Measurements from ENCODE around the gene SLC25A26. TPM values are rescaled to one million over a fixed set of nuclear protein-coding genes. Genes with fewer than 3 reads are reported as not detected.

SLC25A26 gene
- total and polyA plus RNA-seq, 3 experiments from 2014 or later = 18.9 to 38.4 (median 22.5) TPM

GRCh38 chr3:66426135-66426534 is 205.3 kb downstream of the SLC25A26 start:
- Mint-ChIP-seq H3K9me3 (peaks cover 5 to 24% (median 18%) of the 10 kb centered on the region in 5 donors), H3K36me3 (peaks cover 19 to 27% (median 23%) of the 10 kb centered on the region in 3 donors), H3K27me3 (no peaks in the 10 kb centered on the region), H3K4me1 (peaks cover 47 to 77% (median 71%) of the 10 kb centered on the region in 3 donors), H3K27ac (peak overlapping the region in 1 of 8 donors; percentile 45), H3K4me3 (no peak overlapping the region)
- ChIA-PET CTCF (no interaction called here), POLR2A (no interaction called here)
- Histone ChIP-seq H3K4me1 (ENCODE audit: insufficient read depth, low read length) (no peaks in the 10 kb centered on the region), H3K27ac (ENCODE audit: low read depth, low read length) (no peak overlapping the region), H3K9me3 (ENCODE audit: low read length) (no peaks in the 10 kb centered on the region), H3K4me3 (ENCODE audit: low read length) (no peak overlapping the region), H3K36me3 (ENCODE audit: insufficient read depth, low read length) (no peaks in the 10 kb centered on the region), H3K27me3 (ENCODE audit: insufficient read depth, low read length, poor library complexity, severe bottlenecking) (no peaks in the 10 kb centered on the region)
- DNase-seq = no peak

- H3K4me3 ChIP-seq (ENCODE audit: low read length) = no peak overlapping the region
- H3K36me3 ChIP-seq (ENCODE audit: insufficient read depth, low read length) = no peaks in the 10 kb centered on the region
- no peaks in the 10 kb centered on the region for H3K9me3 ChIP-seq (ENCODE audit: low read length)
- Mint-ChIP-seq H3K27ac (no peak overlapping the region), H3K27me3 (no peaks in the 10 kb centered on the region), H3K9me3 (peaks cover under 1 to 14% (median 9%) of the 10 kb centered on the region in 5 donors), H3K36me3 (peaks cover 13 to 27% (median 22%) of the 10 kb centered on the region in 3 donors), H3K4me1 (peaks cover 44 to 82% (median 77%) of the 10 kb centered on the region in 3 donors), H3K4me3 (no peak overlapping the region)
- CTCF ChIA-PET = interaction anchor here (1.0 kb wide), 1 partner anchor 55 kb away, joined by 4 read pairs; no protein-coding TSS in a partner anchor
- H3K27ac ChIP-seq (ENCODE audit: low read depth, low read length) = no peak overlapping the region
- no peaks in the 10 kb centered on the region for H3K27me3 ChIP-seq (ENCODE audit: insufficient read depth, low read length, poor library complexity, severe bottlenecking)
- POLR2A ChIA-PET = no interaction called here
- DNase-seq = no peak
- H3K4me1 ChIP-seq (ENCODE audit: insufficient read depth, low read length) = no peaks in the 10 kb centered on the region
Measured at GRCh38 chr3:66427352-66427751, 206.6 kb downstream of the SLC25A26 start.

- no peak overlapping the region for H3K4me3 Mint-ChIP-seq
- peaks cover 0 to 8% (median 3%) of the 10 kb centered on the region in 5 donors for H3K9me3 Mint-ChIP-seq
- Histone ChIP-seq H3K36me3 (ENCODE audit: insufficient read depth, low read length) (no peaks in the 10 kb centered on the region), H3K27ac (ENCODE audit: low read depth, low read length) (no peak overlapping the region), H3K27me3 (ENCODE audit: insufficient read depth, low read length, poor library complexity, severe bottlenecking) (no peaks in the 10 kb centered on the region), H3K9me3 (ENCODE audit: low read length) (no peaks in the 10 kb centered on the region), H3K4me1 (ENCODE audit: insufficient read depth, low read length) (no peaks in the 10 kb centered on the region), H3K4me3 (ENCODE audit: low read length) (no peak overlapping the region)
- DNase-seq = no peak
- no peak overlapping the region for H3K27ac Mint-ChIP-seq
- H3K4me1 Mint-ChIP-seq = peaks cover 41 to 78% (median 74%) of the 10 kb centered on the region in 3 donors
- ChIA-PET POLR2A (no interaction called here), CTCF (interaction anchor here (1.0 kb wide), 1 partner anchor 55 kb away, joined by 4 read pairs; no protein-coding TSS in a partner anchor)
- H3K27me3 Mint-ChIP-seq = no peaks in the 10 kb centered on the region
- H3K36me3 Mint-ChIP-seq = peaks cover 7 to 23% (median 21%) of the 10 kb centered on the region in 3 donors
Measured at GRCh38 chr3:66427951-66428474, 207.2 kb downstream of the SLC25A26 start.

Other genes starting within 250 kb of the SLC25A26 start
- gene MAGI1, start 182.1 kb upstream of the SLC25A26 start, total RNA-seq = under 1 TPM; 0.15 to 0.42 TPM
- not detected for gene MAGI1, start 182.1 kb upstream of the SLC25A26 start, polyA plus RNA-seq